Kidney (tissue), 14 donors: ENCODE data around the gene NKG7. TPM values are rescaled to one million over a fixed set of nuclear protein-coding genes. Genes with fewer than 3 reads are reported as not detected.

Experiments
- DNase-seq, 5 donors: peaks; one replicate each; pipeline ENCODE4 v3.0.0-alpha.2; 2013 to 2020
- FAIRE-seq: peaks from 2 replicates; lab custom pipeline; 2012; peaks lifted over from hg19 to GRCh38; lab: Jason Lieb, UNC
- H3K27ac ChIP-seq, 2 donors: one replicate each; pipeline ENCODE4 v1.7.0; 2013; ENCODE audit warnings: low read depth in 2 of 2, low read length in 2 of 2, inconsistent platforms in 1 of 2
- H3K27me3 ChIP-seq: one replicate; pipeline ENCODE4 v1.7.1; 2013; ENCODE audit warnings: low read length, inconsistent platforms; ENCODE audit not compliant: control insufficient read depth, insufficient read depth
- H3K36me3 ChIP-seq, 3 donors: one replicate each; pipeline versions ENCODE4 v1.7.0 to v1.7.1; 2013; ENCODE audit warnings: low read length in 3 of 3, control low read depth in 1 of 3, inconsistent platforms in 1 of 3; ENCODE audit not compliant: insufficient read depth in 3 of 3, control insufficient read depth in 2 of 3
- H3K4me1 ChIP-seq, 3 donors: one replicate each; pipeline versions ENCODE4 v1.7.0 to v1.7.1; 2013; ENCODE audit warnings: low read length in 3 of 3, inconsistent platforms in 1 of 3, low read depth in 1 of 3; ENCODE audit not compliant: control insufficient read depth in 2 of 3, insufficient read depth in 2 of 3
- H3K4me3 ChIP-seq, 3 donors: one replicate each; pipeline versions ENCODE4 v1.7.0 to v1.8.1; 2013; ENCODE audit warnings: low read length in 3 of 3, control low read depth in 1 of 3, inconsistent platforms in 1 of 3
- H3K9ac ChIP-seq, 3 donors: one replicate each; pipeline versions ENCODE4 v1.7.0 to v1.7.1; 2013; ENCODE audit warnings: low read length in 3 of 3, control low read depth in 1 of 3, inconsistent platforms in 1 of 3
- H3K9me3 ChIP-seq, 3 donors: one replicate each; pipeline versions ENCODE4 v1.7.0 to v1.7.1; 2013; ENCODE audit warnings: low read length in 3 of 3, control low read depth in 1 of 3, inconsistent platforms in 1 of 3; ENCODE audit not compliant: control insufficient read depth in 2 of 3, insufficient read depth in 1 of 3
- intact Hi-C: fragments of 100-400 bp; cut with DNase I; formaldehyde crosslinking; loops from one replicate; pipeline ENCODE4 v1.11.1; 2022
- polyA plus RNA-seq: library from polyadenylated mRNA; stranded (reverse); fragments of 350-450 nt; fragmentation: Illumina TruSeq; extraction: RNeasy Lipid Tissue Mini Kit (QIAGEN cat#74804); gene quantifications from one replicate; pipeline ENCODE4 v1.2.3, GENCODE V29; 2014; ENCODE audit warnings: low read depth, low replicate concordance; ENCODE audit not compliant: insufficient read depth
- total RNA-seq: library from RNA; stranded (reverse); fragmentation: NEBNext Ultra II Directional; extraction: Animal tissue kit (Norgen Biotek cat#: 25700); gene quantifications from one replicate; pipeline ENCODE4 v1.2.1, GENCODE V29; 2021
- TF ChIP-seq, protein P1 (sequence below): IDR thresholded peaks from 3 replicates; pipeline ENCODE4 v1.5.1; 2012; ENCODE audit warnings: mild to moderate bottlenecking, moderate library complexity, borderline replicate concordance; ENCODE audit not compliant: insufficient read depth; ENCODE audit errors: extremely low read depth
- donor health status: control.
- donor health status: control.
- donor health status: control.
- donor health status: control.
- donor health status: control.
- donor health status: DM: yes; HTN: yes; CAD: no.
- donor health status: Normal renal cell carcinoma (clear cell type).

NKG7 gene
- total and polyA plus RNA-seq, 2 donors from 2014 or later, result 3.5 to 7.9 TPM

- Histone ChIP-seq H3K4me1 (peaks cover 0 to 6% (median 0%) of the 10 kb centered on the region in 3 donors), H3K9ac (no peak overlapping the region), H3K4me3 (no peak overlapping the region), H3K27ac (no peak overlapping the region), H3K9me3 (no peaks in the 10 kb centered on the region), H3K27me3 (no peaks in the 10 kb centered on the region), H3K36me3 (no peaks in the 10 kb centered on the region)
- TF ChIP-seq, protein P1, sequence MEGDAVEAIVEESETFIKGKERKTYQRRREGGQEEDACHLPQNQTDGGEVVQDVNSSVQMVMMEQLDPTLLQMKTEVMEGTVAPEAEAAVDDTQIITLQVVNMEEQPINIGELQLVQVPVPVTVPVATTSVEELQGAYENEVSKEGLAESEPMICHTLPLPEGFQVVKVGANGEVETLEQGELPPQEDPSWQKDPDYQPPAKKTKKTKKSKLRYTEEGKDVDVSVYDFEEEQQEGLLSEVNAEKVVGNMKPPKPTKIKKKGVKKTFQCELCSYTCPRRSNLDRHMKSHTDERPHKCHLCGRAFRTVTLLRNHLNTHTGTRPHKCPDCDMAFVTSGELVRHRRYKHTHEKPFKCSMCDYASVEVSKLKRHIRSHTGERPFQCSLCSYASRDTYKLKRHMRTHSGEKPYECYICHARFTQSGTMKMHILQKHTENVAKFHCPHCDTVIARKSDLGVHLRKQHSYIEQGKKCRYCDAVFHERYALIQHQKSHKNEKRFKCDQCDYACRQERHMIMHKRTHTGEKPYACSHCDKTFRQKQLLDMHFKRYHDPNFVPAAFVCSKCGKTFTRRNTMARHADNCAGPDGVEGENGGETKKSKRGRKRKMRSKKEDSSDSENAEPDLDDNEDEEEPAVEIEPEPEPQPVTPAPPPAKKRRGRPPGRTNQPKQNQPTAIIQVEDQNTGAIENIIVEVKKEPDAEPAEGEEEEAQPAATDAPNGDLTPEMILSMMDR, result no peak
- peak in 1 of 5 donors; percentile 7 for DNase-seq
- intact Hi-C loops, result no loop called here
- no peak for FAIRE-seq
These were observed 2.2 kb downstream of the NKG7 start for GRCh38 chr19:51370230-51370629.

DNA sequence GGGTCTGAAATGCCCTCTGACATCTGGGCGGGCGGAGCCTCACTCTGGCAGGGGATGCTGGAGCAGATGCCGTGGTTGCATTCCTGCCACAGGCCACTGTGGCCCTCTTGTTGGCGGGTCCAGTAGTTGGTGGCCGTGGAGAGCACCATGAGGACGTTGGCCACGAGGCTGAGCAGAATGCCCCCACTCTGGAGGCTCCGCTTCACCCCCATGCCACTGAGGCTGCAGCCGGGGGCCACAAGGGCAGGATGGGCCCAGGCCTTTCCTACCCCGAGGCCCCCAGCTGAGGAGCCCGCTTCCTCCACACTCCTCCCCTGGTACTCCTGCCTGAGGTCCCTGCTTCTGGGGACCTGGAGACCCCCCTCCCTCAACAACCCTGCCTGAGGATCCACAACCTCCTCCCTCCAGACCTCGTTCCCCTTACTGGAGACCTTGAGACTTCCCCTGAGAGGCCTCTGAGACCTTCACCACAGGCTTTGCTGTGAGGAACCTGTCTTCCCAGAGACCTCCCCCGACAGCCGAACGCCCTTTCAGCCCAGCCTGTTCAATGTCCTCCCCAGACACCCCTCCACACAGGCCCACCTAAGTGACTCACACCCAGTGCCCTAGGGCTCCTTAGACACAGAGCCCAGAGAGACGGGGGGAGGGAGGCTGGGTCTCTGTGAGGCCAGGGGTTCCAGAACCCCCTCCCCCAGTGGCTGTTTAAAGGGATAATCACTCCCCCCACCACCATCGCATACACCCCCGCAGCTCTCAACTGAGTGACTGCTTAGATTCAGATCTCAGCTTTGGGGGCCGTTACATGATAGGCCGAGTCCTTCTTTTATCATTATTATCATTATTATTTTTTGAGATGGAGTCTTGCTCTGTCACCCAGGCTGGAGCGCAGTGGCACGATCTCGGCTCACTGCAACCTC, 3.8 kb downstream of the NKG7 start, which contains the start of gene CLDND2:
CLDND2 (minus strand) TSS at position 638 of the 917 bp plus-strand sequence; CDS start at position 212, 426 bp downstream.
- peak within 1 kb of the TSS; percentile 22 to 59 (median 55) for H3K9ac ChIP-seq
- no peaks in the 10 kb centered on the region for H3K9me3 ChIP-seq
- H3K4me3 ChIP-seq, result peak within 1 kb of the TSS; percentile 60 to 94 (median 70)
- no peaks in the 10 kb centered on the region for H3K36me3 ChIP-seq
- H3K27me3 ChIP-seq, result no peaks in the 10 kb centered on the region
- intact Hi-C loops, result no loop called here
- H3K27ac ChIP-seq, result peak within 1 kb of the TSS; percentile 63 to 68
- peak in 1 of 5 donors; percentile 25 for DNase-seq
- H3K4me1 ChIP-seq, result peaks cover 0 to 17% (median 0%) of the 10 kb centered on the region in 3 donors
- TF ChIP-seq, protein P1, result no peak
- no peak for FAIRE-seq

DNA sequence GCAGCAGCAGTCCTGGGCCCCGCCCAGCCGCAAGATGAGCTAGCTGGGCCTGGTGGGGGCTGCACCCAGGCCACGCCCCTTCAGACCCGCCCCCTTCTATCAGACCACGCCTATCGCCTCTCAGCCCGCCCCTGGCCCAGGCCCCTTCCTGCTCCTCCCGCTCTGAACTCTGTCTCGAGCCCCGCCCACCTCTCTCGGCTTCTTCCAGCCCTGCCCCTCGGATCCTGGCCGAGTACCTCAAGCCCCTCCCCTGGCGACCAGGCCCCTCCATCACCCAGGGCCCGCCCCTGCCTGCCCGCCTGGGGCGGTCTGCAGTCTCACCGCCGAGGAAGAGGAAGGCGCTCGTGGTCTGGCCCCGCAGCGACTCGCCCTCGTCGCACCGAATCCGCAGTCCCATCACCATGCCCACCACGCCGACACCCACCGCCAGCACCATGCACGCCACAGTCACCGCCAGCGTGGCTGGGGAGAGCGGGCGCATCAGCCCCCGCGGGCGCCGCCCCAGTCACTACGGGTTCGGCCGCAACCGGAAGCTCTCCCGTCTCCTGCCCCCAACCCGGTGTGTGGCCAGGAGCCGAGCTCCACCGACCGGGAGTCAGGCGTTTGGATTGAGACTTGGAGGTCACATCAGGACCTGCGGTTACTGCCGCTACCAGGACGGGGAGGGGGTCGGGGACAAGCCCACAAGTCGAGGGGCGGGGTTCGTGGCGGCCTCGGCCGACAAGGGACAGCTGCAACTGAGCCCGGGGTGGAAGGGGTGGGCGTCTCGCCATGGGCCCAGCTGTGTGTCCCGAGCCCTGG, 4.7 kb downstream of the NKG7 start:
- peak; percentile 95 for FAIRE-seq
- H3K9ac ChIP-seq, result peak overlapping the region; percentile 59 to 94 (median 83)
- H3K4me3 ChIP-seq, result peak overlapping the region; percentile 85 to 94 (median 87)
- H3K4me1 ChIP-seq, result peaks cover 0 to 17% (median 3%) of the 10 kb centered on the region in 3 donors
- intact Hi-C loops, result no loop called here
- H3K27me3 ChIP-seq, result no peaks in the 10 kb centered on the region
- peak overlapping the region; percentile 97 for H3K27ac ChIP-seq
- TF ChIP-seq, protein P1, result peak; percentile 2
- no peaks in the 10 kb centered on the region for H3K36me3 ChIP-seq
- H3K9me3 ChIP-seq, result no peaks in the 10 kb centered on the region
- peak; percentile 99 to 100 (median 100) for DNase-seq
